ENCODE data around the gene NCL.
"Not testable (repeated sequence)": the region's sequence is repeated elsewhere in the genome, so short reads cannot be mapped to it uniquely, and the experiment has no call there.

Gene NCL

GRCh38 chr2:231430437-231430836, 33.8 kb downstream of the NCL start:
- not testable (repeated sequence) for DNase-seq (ENCODE audit: low read depth in 2 of 2)

GRCh38 chr2:231429901-231430300, 34.4 kb downstream of the NCL start:
- no peak for DNase-seq (ENCODE audit: low read depth in 2 of 2)

- DNase-seq (ENCODE audit: low read depth in 2 of 2): no peak
These were observed 35.1 kb downstream of the NCL start for GRCh38 chr2:231429152-231429551.

GRCh38 chr2:231427116-231427515, 37.2 kb downstream of the NCL start:
- no peak for DNase-seq (ENCODE audit: low read depth in 2 of 2)

- DNase-seq (ENCODE audit: low read depth in 2 of 2): peak; percentile 23 to 54
These were observed 38.2 kb downstream of the NCL start for GRCh38 chr2:231425811-231426703.

- DNase-seq (ENCODE audit: low read depth in 2 of 2): no peak
These were observed 38.9 kb downstream of the NCL start for GRCh38 chr2:231425291-231425810.

GRCh38 chr2:231423176-231423575, 41.1 kb downstream of the NCL start:
- DNase-seq (ENCODE audit: low read depth in 2 of 2): no peak

GRCh38 chr2:231422056-231422455, 42.2 kb downstream of the NCL start:
- no peak for DNase-seq (ENCODE audit: low read depth in 2 of 2)

- DNase-seq (ENCODE audit: low read depth in 2 of 2): no peak
These were observed 43.2 kb downstream of the NCL start for GRCh38 chr2:231421051-231421580.

- no peak for DNase-seq (ENCODE audit: low read depth in 2 of 2)
These were observed 45.3 kb downstream of the NCL start for GRCh38 chr2:231418820-231419640.

- DNase-seq (ENCODE audit: low read depth in 2 of 2): no peak
These were observed 49.3 kb downstream of the NCL start for GRCh38 chr2:231415029-231415428.

GRCh38 chr2:231413921-231414476, 50.3 kb downstream of the NCL start:
- no peak for DNase-seq (ENCODE audit: low read depth in 2 of 2)

GRCh38 chr2:231413456-231413855, 50.8 kb downstream of the NCL start:
- DNase-seq (ENCODE audit: low read depth in 2 of 2): no peak

GRCh38 chr2:231412618-231412963, 51.7 kb downstream of the NCL start:
- DNase-seq (ENCODE audit: low read depth in 2 of 2): no peak

- peak; percentile 45 to 59 for DNase-seq (ENCODE audit: low read depth in 2 of 2)
These were observed 52.3 kb downstream of the NCL start for GRCh38 chr2:231411831-231412617.

GRCh38 chr2:231411237-231411636, 53.0 kb downstream of the NCL start:
- no peak for DNase-seq (ENCODE audit: low read depth in 2 of 2)

GRCh38 chr2:231410293-231411004, 53.8 kb downstream of the NCL start:
- DNase-seq (ENCODE audit: low read depth in 2 of 2): no peak

GRCh38 chr2:231409776-231410175, 54.5 kb downstream of the NCL start:
- DNase-seq (ENCODE audit: low read depth in 2 of 2): no peak

- DNase-seq (ENCODE audit: low read depth in 2 of 2): not testable (repeated sequence)
These were observed 56.0 kb downstream of the NCL start for GRCh38 chr2:231408304-231408703.

- DNase-seq (ENCODE audit: low read depth in 2 of 2): not testable (repeated sequence)
These were observed 56.6 kb downstream of the NCL start for GRCh38 chr2:231407686-231408085.
